ENCODE data around the gene QSOX2.

The QSOX2 gene

DNA sequence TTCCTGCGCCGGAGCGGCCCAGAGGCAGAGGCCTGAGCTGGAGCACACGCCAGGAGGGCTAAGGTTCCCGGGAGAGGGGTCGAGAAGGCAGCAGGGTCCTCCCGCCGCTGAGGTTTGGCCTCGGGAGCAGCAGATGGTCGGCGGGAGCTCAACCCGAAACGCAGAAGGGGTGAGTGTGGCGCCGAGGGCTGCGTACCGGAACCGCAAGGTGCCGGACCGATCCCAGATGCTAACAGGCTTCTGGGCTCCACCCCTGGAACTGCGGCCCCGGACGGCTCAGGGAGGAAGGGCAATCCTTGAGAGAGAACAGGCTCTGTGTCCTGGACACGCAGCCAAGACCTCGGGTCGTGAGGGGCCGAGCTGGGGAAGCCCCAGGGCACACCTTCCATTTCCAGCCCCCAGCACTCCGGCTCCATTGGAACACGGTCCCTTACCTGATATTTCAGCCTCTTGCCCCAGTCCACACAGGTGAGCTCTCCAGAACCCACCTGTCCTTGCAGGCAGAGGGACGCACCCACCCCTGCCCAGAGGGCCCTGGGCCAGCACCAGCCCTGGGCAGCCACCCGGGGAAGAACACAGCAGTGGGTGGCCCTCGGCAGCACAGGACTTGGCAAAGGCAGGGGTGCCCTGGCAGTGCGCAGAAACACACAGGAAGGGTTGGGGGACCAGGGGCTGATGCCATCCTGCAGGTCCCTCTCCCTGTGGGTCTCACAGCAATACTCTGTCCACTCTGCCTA is 42.0 kb downstream of the QSOX2 start:
- no peak for DNase-seq (ENCODE audit: low spot score)

GRCh38 chr9:136202454-136203407 is 42.9 kb downstream of the QSOX2 start:
- no peak for DNase-seq (ENCODE audit: low spot score)

GRCh38 chr9:136201609-136202453 is 43.8 kb downstream of the QSOX2 start:
- no peak for DNase-seq (ENCODE audit: low spot score)

- no peak for DNase-seq (ENCODE audit: low spot score)
Observed at GRCh38 chr9:136201174-136201573, 44.4 kb downstream of the QSOX2 start.

DNA sequence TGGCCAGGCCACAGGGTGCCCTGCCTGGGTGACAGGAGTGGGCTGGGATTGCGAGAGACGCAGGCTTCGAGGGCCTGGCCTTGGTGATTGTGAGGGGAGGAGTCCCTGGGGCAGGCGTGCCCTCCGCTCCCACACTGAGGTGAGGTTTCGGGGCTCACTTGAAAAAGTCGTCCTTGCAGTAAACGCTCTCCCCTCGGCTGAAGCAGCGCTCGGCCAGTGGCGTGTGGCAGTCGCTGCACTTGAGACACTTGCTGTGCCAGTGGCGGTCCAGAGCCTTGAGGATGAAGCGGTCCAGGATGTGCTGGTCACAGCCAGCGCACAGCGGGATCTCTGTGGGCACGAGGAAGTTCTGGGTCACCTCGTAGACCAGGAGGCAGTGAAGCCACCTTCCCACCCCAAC is 45.2 kb downstream of the QSOX2 start:
- no peak for DNase-seq (ENCODE audit: low spot score)

- DNase-seq (ENCODE audit: low spot score), result no peak
Observed at GRCh38 chr9:136199391-136200288, 46.0 kb downstream of the QSOX2 start.

DNA sequence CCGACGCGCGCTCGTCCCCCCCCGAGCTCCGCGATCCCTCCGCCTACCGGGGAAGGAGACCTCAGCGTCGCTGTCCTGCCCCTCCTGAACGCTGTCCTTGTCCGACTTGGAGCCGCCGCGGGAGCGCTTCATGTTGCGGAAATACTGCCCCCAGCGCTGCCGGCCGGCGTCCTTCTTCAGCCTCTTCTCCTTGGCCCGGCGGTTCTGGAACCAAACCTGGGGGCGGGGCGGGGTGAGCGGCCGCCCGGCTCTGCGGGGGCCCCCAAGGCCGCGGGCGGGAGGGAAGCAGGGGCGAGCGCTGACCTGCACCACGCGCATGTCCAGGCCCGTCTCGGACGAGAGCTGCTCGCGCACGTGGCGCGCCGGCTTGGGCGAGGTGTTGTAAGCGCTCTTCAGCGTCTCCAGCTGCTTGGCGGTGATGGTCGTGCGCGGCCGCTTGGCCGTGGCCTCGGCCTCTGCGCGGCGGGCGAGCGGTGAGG is 47.0 kb downstream of the QSOX2 start:
- no peak for DNase-seq (ENCODE audit: low spot score)

DNA sequence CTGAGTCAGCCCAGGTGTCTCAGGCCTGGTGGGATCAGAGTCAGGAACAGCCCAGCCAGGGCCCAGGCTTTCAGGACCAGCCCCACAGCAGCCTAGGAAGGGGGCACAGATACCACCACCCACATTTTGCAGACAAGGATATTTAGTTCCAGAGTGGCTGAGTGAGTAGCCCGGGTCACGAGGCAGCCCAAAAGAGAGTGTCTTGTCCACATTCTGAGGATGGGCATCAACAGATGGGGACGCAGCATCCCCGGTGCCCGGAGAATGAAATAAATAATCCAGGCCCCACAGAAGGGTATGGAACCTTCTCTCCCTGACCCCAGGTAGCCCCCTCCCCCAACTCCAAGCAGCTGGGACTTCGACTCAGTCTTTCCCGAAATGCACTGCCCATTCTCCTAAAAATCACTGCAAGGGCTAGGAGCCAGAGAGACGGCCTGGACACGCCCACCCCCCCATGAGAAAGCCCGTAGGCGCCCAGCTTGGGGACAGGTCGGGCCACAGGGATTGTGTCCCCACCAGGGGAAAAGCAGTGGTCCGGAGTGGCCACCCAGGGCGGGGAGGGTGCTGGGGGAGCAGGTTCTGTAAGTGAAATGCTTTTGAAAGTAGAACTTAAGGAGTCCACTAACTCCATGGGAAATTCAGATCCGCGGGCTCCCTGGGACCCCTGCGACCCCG is 47.5 kb downstream of the QSOX2 start:
- DNase-seq (ENCODE audit: low spot score), result no peak

GRCh38 chr9:136197084-136197875 is 48.3 kb downstream of the QSOX2 start:
- DNase-seq (ENCODE audit: low spot score), result no peak

GRCh38 chr9:136196404-136197083 is 49.1 kb downstream of the QSOX2 start:
- no peak for DNase-seq (ENCODE audit: low spot score)

DNA sequence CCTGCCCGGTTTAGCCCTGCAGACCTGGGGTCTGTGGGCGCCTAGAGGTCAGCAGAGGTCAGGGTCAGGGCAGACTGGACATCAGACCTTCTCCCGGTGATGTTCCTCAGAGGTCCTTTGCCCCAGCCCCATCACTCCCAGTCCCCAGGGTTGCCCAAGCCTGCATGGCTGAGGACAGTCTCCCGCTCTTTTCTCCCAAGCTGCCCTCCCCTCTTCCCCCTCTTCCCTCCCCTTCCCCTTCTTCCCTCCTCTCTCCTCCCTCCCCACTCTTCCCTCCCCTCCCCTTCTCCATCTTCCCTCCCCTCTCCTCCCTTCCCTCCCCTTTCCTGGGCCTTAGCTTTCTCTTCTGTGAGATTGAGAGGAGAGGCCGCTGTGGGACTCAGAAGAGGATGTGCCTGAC is 51.1 kb downstream of the QSOX2 start:
- DNase-seq (ENCODE audit: low spot score), result no peak

DNA sequence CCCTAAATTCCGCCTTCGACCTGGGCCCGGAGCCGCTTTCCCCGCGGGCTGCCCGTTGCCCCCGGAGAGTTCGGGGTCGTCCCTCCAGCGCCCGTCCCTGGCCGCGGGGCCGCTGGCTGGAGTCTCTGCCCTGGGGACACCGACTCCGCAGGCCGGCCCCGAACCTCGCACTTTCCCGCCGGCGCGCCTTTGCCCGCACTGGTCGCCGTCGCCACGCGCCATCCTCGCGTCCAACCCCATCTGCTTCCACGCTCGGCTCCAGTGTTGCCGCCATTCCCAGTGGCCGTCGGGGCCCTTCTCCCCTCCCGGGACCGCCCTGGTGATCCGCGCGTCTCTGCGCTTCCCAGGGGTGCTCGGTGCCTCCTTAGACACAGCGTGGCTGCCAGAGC is 51.7 kb downstream of the QSOX2 start:
- no peak for DNase-seq (ENCODE audit: low spot score)

- no peak for DNase-seq (ENCODE audit: low spot score)
Observed at GRCh38 chr9:136193127-136193890, 52.3 kb downstream of the QSOX2 start.

GRCh38 chr9:136192289-136193126 is 53.1 kb downstream of the QSOX2 start:
- no peak for DNase-seq (ENCODE audit: low spot score)

DNA sequence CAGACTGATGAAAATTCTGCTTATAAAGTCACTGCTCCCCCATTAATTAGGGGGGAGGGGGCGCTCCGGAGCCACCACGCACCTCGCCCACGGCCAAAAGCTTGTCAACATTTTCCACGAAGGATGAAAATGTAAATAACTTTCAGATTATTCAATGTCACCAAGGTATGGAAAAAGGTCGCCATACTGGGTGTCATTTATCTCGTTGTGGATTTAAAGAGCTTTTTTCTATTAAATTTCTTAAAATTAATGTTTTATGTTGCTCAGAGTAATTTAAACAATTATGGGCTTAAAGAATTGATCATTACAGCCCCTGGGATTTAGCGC is 53.7 kb downstream of the QSOX2 start:
- no peak for DNase-seq (ENCODE audit: low spot score)

DNA sequence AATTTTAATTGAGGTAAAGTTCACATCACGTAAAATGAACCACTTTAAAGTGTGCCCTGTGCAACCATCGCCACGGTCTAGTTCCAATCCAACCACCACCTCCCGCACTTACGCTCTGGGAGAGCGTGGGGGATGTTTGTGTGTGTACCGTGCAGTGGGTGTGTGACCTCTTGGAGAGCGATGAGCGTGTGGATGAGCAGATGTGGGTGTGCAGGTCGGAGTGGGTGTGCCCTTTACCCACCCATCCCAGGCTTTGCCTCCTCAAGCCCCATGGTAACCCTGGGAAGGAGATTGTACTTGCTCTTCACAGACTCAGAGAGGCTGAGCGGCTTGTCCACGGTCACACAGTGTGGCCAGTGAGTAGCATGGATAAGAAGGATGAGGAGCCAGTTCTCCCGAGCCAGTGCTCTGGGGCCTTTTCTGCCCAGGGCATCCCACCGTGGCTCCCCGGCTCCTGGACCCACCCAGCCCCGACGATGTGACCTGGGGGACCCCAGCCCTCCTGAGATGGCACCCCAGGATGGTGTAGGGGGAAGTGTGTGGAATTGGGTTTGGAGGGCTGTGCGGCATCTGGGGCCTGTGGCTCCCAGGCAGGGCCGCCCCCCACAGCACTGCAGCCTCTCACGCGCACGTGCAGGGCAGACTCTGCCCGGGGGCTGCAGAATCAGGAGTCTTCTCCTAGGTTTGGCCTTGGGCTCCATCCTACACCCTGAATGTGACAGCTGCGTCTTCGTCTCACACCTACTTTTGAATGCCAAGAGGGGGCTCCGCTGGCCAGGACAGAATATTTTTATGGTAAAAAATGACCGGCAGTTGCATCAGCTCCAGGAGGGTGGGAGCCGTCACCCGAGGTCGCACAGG is 54.3 kb downstream of the QSOX2 start:
- DNase-seq (ENCODE audit: low spot score), result no peak

DNA sequence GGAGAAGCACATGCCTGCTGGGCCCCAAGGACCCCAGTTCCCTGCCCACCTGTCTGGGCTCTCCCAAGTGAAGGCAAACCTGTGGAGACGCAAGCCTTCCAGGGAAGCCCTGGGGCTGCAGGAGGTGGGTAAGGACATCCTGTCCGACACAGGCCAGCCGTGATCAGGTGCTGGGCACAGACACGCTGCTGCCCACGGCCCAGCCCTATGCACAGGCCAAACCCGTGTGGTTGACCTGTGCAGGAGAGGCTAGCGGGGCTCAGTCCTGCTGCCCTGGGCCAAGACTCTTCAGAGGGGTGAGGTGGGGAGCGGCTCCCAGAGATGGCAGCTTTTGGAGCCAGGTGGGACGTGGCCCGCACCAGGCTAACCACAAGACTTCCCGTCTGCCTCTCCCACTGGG is 55.0 kb downstream of the QSOX2 start:
- no peak for DNase-seq (ENCODE audit: low spot score)
